ENCODE measurements around the gene ZCWPW1.
"Not testable (repeated sequence)": the region's sequence is repeated elsewhere in the genome, so short reads cannot be mapped to it uniquely, and the experiment has no call there.

The ZCWPW1 gene

DNA sequence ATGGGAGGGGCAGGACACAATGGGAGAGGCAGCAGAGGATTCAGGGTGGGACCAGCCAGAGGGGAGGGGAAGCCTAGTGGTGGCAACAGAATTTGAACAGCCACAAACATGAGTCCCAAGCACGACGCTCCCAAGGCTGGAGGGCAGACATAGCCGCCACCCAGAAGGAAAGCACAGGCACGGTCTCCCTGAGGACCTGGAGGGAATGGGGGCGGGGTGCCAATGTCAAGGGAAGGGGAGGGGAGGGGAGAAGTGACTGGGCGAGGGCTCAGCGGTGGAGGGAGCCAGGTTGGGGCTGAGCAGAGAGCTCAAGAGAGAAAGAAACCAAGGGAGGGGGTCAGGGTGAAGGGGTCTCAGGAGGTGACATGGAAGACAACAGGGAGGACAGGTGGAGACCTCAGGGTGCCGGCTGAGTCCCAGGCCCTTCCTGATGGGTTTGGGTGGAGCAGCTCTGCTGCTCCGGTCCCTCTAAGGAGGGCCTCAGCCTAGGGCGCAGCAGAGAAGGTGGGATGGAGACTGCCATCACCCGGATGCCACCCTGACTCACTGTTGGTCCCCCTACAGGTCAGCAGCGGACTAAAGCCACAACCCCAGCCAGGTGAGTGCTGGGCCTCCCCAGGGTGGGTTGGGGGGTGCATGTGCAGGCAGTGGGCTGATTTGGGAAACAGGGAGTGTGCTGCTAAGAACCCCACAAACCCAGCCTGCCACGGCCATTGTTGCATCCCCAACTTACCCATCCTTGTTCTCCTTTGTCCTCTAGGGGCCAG, 31.0 kb downstream of the ZCWPW1 start:
- no peak for DNase-seq

- peak; percentile 56 for DNase-seq
These were observed 32.0 kb downstream of the ZCWPW1 start for GRCh38 chr7:100396421-100396982.

- DNase-seq, result no peak
These were observed 34.4 kb downstream of the ZCWPW1 start for GRCh38 chr7:100394077-100394476.

GRCh38 chr7:100393233-100393905, 35.1 kb downstream of the ZCWPW1 start:
- DNase-seq, result no peak

DNA sequence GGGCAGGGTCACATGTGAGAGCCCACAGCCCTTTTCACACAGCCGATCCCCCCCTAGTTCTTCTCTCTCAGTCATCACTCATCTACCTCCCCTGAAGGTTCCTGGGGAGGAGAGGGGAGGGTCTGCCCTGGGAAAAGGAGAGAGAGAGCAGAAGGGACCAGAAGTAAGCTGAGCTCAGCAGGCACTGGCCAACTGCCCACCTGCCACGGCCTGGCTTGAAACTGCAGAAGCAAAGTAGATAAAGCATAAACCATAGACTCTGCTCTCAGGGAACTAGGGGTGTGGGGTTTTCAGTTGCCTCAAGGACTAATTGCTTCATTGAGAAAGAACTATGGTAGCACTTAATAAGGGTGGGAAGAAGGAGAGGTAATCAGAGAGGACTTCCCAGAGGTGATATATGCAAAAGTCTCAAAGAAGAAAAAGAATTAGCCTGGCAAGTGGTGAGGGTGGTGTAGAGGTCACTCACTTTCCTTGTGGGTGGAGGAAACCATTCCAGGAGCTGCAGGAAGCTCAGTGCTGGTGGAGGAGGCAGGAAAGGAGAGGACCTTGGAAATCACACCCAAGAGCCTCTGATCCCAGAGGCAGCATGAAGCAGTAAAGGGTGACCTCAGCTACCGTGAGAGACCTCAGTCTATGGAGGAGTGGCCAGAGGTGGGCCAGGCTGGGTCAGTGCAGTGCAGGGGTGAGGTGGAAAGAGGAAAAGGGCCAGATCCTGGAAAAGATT, 38.1 kb downstream of the ZCWPW1 start:
- no peak for DNase-seq

GRCh38 chr7:100389437-100390088, 38.9 kb downstream of the ZCWPW1 start:
- no peak for DNase-seq

DNA sequence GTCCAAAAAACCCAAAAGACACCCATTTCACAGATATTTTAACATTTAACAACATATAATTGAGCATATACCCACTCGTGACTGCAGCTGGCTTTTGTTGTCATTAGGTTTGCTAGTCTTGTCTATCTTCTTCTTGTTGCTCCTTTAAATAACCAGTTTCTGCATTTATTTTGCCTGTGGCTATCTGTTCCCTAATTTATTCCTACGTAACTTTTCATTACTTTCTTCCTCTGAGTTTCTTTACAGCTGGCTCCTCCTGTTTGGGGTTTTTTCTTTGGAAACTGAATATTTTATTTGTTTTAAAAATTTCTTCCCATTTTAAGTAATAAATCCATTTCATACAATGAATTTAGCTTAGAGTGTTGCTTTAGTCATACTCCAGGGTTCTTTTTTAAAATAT, 40.8 kb downstream of the ZCWPW1 start:
- no peak for DNase-seq

GRCh38 chr7:100386940-100387339, 41.6 kb downstream of the ZCWPW1 start:
- no peak for DNase-seq

DNA sequence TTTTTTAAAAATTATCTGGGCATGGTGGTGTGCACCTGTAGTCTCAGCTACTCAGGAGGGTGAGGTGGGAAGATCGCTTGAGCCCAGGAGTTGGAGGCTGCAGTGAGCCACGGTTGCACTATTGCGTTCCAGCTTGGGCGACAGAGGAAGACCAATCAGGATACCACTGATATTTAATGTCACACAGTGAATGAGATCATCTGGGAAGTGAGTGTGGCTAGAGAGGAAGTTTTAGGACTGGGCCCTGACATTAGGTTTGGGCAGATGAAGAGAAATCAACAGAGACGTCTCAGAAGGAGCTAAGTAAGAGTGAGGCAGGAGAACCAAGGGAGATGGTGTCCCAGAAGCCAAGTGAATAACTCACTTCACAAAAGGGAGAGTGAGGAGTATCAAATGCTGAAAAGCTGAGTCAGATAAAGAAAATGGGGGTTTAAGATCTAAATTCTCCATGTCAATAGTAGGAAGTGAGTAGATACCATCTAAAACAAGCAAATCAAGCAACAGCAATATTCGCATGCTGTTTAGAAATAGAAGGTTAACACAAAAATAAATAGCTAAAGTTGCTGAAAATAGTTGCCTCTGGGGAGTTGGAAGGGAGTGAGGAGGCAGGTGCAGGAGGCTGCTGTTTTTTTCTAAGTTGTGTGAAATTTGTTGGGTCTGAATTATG, 43.7 kb downstream of the ZCWPW1 start:
- DNase-seq, result no peak

DNA sequence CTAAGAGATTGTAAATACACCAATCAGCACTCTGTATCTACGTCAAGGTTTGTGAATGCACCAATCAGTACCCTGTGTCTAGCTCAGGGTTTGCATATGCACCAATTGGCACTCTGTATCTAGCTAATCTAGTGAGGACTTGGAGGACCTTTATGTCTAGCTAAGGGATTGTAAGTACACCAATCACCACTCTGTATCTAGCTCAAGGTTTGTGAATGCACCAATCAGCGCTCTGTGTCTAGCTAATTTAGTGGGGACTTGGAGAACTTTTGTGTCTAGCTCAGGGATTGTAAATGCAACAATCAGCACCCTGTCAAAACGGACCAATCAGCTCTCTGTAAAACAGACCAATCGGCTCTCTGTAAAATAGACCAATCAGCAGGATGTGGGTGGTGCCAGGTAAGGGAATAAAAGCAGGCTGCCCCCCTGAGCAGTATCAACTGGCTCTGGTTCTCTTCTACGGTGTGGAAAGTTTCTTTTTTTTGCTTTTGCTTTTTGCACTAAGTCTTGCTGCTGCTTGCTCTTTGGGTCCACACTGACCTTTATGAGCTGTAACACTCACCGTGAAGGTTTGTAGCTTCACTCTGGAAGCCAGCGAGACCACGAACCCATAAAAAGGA, 46.2 kb downstream of the ZCWPW1 start:
- DNase-seq, result not testable (repeated sequence)

DNA sequence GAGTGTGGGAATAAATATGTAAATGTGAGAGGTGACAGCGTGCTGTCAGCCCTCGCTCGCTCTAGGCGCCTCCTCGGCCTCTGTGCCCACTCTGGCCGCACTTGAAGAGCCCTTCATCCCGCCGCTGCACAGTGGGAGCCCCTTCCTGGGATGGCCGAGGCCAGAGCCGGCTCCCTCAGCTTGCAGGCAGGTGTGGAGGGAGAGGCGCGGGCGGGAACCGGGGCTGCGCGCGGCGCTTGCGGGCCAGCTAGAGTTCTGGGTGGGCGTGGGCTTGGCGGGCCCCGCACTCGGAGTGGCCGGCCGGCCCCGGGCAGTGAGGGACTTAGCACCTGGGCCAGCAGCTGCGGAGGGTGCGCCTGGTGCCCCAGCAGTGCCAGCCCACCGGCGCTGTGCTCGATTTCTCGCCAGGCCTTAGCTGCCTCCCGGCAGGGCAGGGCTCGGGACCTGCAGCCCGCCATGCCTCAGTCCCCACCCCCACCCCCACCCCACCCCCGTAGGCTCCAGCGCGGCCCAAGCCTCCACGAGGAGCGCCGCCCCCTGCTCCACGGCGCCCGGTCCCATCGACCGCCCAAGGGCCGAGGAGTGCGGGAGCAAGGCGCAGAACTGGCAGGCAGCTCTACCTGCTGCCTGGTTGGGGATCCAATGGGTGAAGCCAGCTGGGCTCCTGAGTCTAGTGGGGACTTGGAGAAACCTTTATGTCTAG, 46.8 kb downstream of the ZCWPW1 start:
- DNase-seq, result not testable (repeated sequence)

DNA sequence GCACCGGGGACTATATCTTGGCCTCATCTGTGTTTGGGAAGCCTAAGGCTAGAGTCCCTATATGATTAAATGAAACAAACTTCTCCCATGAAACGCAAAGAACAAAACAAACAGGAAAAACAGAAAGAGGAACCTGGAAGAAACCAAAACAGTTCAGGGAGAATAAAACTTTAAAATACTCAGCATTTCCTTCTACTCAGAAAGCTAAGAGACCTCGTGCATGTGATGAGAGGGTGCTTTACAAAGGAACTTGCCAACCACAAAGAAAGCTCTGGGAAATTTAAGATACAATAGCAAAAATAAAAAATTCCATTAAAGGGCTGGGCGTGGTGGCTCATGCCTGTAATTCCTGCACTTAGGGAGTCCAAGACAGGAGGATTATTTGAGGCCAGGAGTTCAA, 48.3 kb downstream of the ZCWPW1 start:
- no peak for DNase-seq

- no peak for DNase-seq
These were observed 50.3 kb downstream of the ZCWPW1 start for GRCh38 chr7:100378114-100378755.

DNA sequence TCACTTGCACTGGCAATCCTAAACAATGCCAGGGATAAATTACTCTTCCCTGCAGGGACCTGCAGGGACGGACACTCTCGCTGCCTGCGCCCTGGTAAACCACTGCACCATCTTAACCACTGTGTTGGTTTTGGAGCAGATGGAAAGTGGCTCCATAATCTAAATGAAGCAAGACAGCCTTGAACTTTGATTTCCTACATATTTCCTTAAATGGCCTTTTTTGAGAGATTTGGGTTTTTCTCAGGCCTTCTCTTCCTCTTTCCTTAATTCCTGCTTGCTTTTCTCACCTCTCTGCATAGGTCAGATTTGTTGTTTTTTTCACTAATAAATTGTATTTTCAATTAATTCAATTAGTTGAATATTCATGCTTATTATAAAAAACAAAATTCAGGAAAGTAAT, 52.4 kb downstream of the ZCWPW1 start:
- DNase-seq, result no peak

- DNase-seq, result no peak
These were observed 53.9 kb downstream of the ZCWPW1 start for GRCh38 chr7:100374601-100375000.

- DNase-seq, result not testable (repeated sequence)
These were observed 54.5 kb downstream of the ZCWPW1 start for GRCh38 chr7:100373870-100374598.

DNA sequence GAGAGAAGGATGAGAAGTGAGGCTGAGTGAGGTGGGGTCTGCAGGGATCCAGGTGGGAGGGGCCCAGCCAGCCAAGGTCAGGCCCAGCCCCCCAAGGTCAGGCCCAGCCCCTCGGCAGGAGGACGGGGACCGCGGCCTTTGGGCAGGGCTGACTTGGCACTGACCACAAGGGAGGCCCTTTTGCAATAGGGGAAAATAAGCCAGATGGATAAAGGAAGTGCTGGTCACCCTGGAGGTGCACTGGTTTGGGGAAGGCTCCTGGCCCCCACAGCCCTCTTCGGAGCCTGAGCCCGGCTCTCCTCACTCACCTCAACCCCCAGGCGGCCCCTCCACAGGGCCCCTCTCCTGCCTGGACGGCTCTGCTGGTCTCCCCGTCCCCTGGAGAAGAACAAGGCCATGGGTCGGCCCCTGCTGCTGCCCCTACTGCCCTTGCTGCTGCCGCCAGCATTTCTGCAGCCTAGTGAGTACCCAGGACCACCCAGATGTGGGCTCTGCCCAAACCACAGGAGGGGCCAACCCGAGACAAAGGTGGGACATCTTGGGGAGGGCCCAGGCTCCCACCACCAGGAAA, 55.2 kb downstream of the ZCWPW1 start, which contains the start of gene PILRA:
Gene PILRA (plus strand): TSS at position 227 of the 571 bp plus-strand sequence. CDS start 170 bp downstream, at position 397.
- no peak for DNase-seq

GRCh38 chr7:100372694-100373093, 55.8 kb downstream of the ZCWPW1 start:
- DNase-seq, result no peak

DNA sequence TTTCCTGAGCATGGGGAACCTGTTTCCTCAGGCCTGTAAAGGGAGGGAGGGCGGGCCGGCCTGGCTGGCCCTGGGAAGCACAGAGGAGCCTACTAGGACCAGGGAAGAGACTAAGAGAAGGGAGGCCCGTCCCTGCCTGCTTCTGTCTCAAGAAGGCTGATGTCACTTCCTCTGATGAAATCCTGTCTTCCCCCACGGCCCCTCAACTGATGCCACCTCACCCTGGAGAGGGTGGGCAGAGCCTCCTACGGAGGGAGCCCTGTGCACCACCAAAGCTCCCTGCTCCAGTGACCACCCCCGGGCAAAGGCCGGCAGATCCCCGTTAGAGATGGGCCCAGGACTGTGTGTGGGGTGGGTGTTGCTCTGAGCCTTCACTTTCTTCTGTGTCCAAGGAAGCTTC, 56.2 kb downstream of the ZCWPW1 start:
- no peak for DNase-seq

Measured in stimulated activated CD8-positive, alpha-beta memory T cell treated with anti-CD3 and anti-CD28 coated beads, Interleukin-4, amount 100 ng/mL, for 48 hours (primary cell).